OCI-LY7 (cell line): ENCODE measurements around the gene CDK19. TPM values are rescaled to one million over a fixed set of nuclear protein-coding genes. Genes with fewer than 3 reads are reported as not detected.

Source experiments
- Bru-seq: library from RNA; stranded (reverse); fragments of 400-500 nt; gene quantifications from one replicate; lab custom pipeline; 2021; lab: Mats Ljungman, UMichigan
- BruChase-seq, 2 experiments: library from RNA; stranded (reverse); fragments of 400-500 nt; gene quantifications; one replicate each; lab custom pipeline; 2021; lab: Mats Ljungman, UMichigan
- BruUV-seq: library from RNA; stranded (reverse); fragments of 400-500 nt; replicated peaks from 2 replicates; lab custom pipeline; 2021; lab: Mats Ljungman, UMichigan
- CTCF ChIA-PET: fragments of 300-600 bp; sonication (Branson Sonifier 250); formaldehyde crosslinking; loops from one replicate; lab custom pipeline; 2022; ENCODE audit warnings: antibody characterized with exemption; ENCODE audit not compliant: unreplicated experiment; lab: Charles Lee
- POLR2A ChIA-PET: fragments of 300-600 bp; sonication (Branson Sonifier 250); formaldehyde crosslinking; loops from one replicate; lab custom pipeline; 2022; ENCODE audit warnings: antibody characterized with exemption; lab: Charles Lee
- DNase-seq: peaks from one replicate; pipeline ENCODE4 v3.0.0-alpha.2; 2015; ENCODE audit warnings: low spot score
- H2AFZ ChIP-seq: fragments of 200-600 bp; sonication (generic), shearing (Covaris generic); 2 replicates; pipeline ENCODE4 v1.6.1; 2014; ENCODE audit warnings: mild to moderate bottlenecking, antibody characterized with exemption, low read length, moderate library complexity
- H3K27ac ChIP-seq: fragments of 200-600 bp; sonication (generic); 2 replicates; pipeline ENCODE4 v1.5.1; 2014; ENCODE audit warnings: mixed run types, low read depth, mild to moderate bottlenecking, moderate library complexity, low read length, inconsistent platforms; ENCODE audit not compliant: poor library complexity, severe bottlenecking
- H3K36me3 ChIP-seq: fragments of 200-600 bp; sonication (generic); 2 replicates; pipeline ENCODE4 v1.6.1; 2014; ENCODE audit warnings: mild to moderate bottlenecking, antibody characterized with exemption, low read length, moderate library complexity, mixed read lengths; ENCODE audit not compliant: insufficient read depth
- H3K4me1 ChIP-seq: fragments of 200-600 bp; sonication (generic); 2 replicates; pipeline ENCODE4 v1.5.1; 2014; ENCODE audit warnings: mild to moderate bottlenecking, low read length; ENCODE audit not compliant: insufficient read depth, poor library complexity, severe bottlenecking
- H3K4me2 ChIP-seq: fragments of 200-600 bp; sonication (generic); 2 replicates; pipeline ENCODE4 v1.6.1; 2014; ENCODE audit warnings: mild to moderate bottlenecking, low read length
- H3K4me3 ChIP-seq: fragments of 200-600 bp; sonication (generic); 2 replicates; pipeline ENCODE4 v1.5.1; 2014; ENCODE audit warnings: mild to moderate bottlenecking, low read depth, low read length; ENCODE audit not compliant: poor library complexity, severe bottlenecking
- H3K79me2 ChIP-seq: fragments of 200-600 bp; sonication (generic); 2 replicates; pipeline ENCODE4 v1.6.1; 2016; ENCODE audit warnings: low read depth, mild to moderate bottlenecking, low read length, moderate library complexity, mixed read lengths; ENCODE audit not compliant: insufficient read depth
- H3K9me2 ChIP-seq: fragments of 200-600 bp; sonication (generic); 2 replicates; pipeline ENCODE4 v1.6.1; 2016; ENCODE audit warnings: mild to moderate bottlenecking, low read length, mixed read lengths; ENCODE audit not compliant: insufficient read depth
- H3K9me3 ChIP-seq: fragments of 200-600 bp; sonication (generic); 2 replicates; pipeline ENCODE4 v1.6.1; 2014; ENCODE audit warnings: mild to moderate bottlenecking, mixed run types, low read length, mixed read lengths
- H4K20me1 ChIP-seq: fragments of 200-600 bp; sonication (generic); 2 replicates; pipeline ENCODE4 v1.6.1; 2014; ENCODE audit warnings: mild to moderate bottlenecking, antibody characterized with exemption, low read length, moderate library complexity, mixed read lengths; ENCODE audit not compliant: insufficient read depth
- EZH2phosphoT487 ChIP-seq: fragments of 200-600 bp; sonication (generic); IDR thresholded peaks from 2 replicates; pipeline ENCODE4 v1.6.1; 2018; ENCODE audit warnings: low read depth, borderline replicate concordance, mild to moderate bottlenecking, mixed run types, antibody characterized with exemption, low read length, moderate library complexity, mixed read lengths
- intact Hi-C: fragments of 100-400 bp; cut with micrococcal nuclease; formaldehyde crosslinking; loops from one replicate; pipeline ENCODE4 v1.10.0; 2022; ENCODE audit not compliant: unreplicated experiment
- long read RNA-seq: library from polyadenylated mRNA; stranded (forward); transcript quantifications from one replicate; pipeline ENCODE4 v2.0.0, GENCODE V29; 2022
- total RNA-seq, 2 experiments: library from RNA; depleted of rRNA in 1 of 2; stranded (reverse); fragments of >200 nt in 1 of 2; shearing (Covaris generic) in 1 of 2; gene quantifications; 2 replicates each; pipeline ENCODE4 v1.2.3, GENCODE V29; 2014 to 2022
- TF ChIP-seq, protein P1 (sequence below): fragments of 200-600 bp; sonication (generic); conservative IDR thresholded peaks from 2 replicates; pipeline ENCODE4 v1.5.1; 2014; ENCODE audit warnings: mild to moderate bottlenecking, antibody characterized with exemption, low read length, moderate library complexity, mixed read lengths

CDK19 gene
- total RNA-seq (2014; rRNA removed; shearing (Covaris generic)): 15.4 and 16.3 TPM in 2 replicates
- total RNA-seq (2022): 35.6 and 40.8 TPM in 2 replicates
- Bru-seq, nascent RNA: percentile 80 among the genes with signal in this experiment
- percentile 86 among the genes with signal in this experiment for BruChase-seq, experiment 1, labeled RNA remaining after a 6-hour chase
- BruChase-seq, experiment 2, labeled RNA remaining after a 2-hour chase: percentile 78 among the genes with signal in this experiment
- long read RNA-seq, full-length matches to known transcripts: 3 of 17 reads
- long read RNA-seq, partial matches to known transcripts: 3 of 17 reads
- long read RNA-seq, other reads (novel, unspliced or antisense): 11 of 17 reads

DNA sequence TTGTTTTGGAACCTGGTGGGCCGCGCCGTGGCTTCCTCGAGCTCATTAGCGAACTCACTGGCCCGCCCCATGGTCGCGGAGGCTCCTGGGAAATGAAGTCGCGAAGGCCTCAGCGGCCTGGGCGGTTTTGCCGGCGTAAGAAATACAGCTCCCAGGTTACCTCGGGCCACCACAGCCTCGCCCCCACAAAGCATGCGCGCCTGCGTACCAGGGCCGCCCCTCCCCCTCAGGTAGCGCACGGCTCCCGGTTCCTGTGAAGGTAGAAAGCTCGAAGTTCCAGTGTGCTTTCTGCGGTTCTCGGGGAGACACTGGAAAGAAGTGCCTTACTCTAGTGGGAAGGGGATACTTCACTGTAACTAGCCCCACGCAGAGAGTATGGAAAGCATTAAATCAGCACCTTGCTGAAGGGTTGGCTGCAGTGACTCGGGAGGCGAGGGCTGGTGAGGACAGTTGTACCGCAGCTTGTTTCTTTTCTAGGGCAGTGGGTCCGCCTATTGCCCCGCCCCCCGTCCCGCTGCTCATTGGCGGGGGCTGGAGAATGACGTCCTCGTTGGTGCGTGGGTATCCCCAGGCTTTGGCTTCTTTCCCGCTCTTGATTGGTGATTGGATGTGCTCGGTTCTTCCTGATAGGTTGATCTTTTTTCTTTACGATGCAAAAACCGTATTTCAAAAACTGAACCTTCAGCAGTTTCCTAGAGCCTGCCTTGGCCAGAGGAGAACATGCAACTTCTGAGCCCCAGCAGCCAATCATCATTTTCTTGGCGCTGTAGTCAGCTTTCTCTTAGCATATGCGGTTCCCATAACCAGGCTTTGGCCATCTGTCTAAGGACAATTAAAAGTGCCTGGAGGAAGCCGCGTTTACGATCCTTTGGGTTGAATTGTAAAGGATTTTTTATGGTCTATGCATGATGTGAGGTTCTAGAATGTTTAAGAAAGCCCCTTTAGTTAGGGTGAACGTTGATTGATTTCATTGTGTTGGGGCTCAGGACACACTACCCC, at the start of gene CDK19:
Gene CDK19, minus strand, starts transcription at position 59 of the 999 bp plus-strand sequence. CDS start 333 bp downstream, outside the sequence.
- Histone ChIP-seq H3K4me2 (peak within 1 kb of the TSS; percentile 97), H3K4me3 (peak within 1 kb of the TSS; percentile 78), H3K4me1 (peaks cover 39% of the 10 kb centered on the region), H3K27ac (peak within 1 kb of the TSS; percentile 87), H3K9me2 (no peaks in the 10 kb centered on the region), H3K36me3 (no peaks in the 10 kb centered on the region), H3K9me3 (no peaks in the 10 kb centered on the region), H3K79me2 (peaks cover 50% of the 10 kb centered on the region), H4K20me1 (peaks cover 13% of the 10 kb centered on the region; the same call in 1 of the 2 replicates), H2AFZ (peak within 1 kb of the TSS; percentile 92)
- POLR2A ChIA-PET: interaction anchor here (0.6 to 4.9 kb wide), 30 partner anchors 8 to 1780 kb away, joined by 3 to 69 read pairs (median 4); partner anchors contain the start of genes AMD1 and GTF3C6
- CTCF ChIA-PET: interaction anchor here (0.6 to 0.9 kb wide), 3 partner anchors 12 to 168 kb away, joined by 3 to 5 read pairs (median 3); no protein-coding TSS in a partner anchor
- intact Hi-C loops: loop anchor here (1.0 to 10.0 kb wide), 5 partner anchors 59 to 669 kb away; partner anchors contain the start of genes AMD1, GTF3C6, REV3L and RPF2
- TF ChIP-seq EZH2phosphoT487: no peak
- TF ChIP-seq, protein P1, sequence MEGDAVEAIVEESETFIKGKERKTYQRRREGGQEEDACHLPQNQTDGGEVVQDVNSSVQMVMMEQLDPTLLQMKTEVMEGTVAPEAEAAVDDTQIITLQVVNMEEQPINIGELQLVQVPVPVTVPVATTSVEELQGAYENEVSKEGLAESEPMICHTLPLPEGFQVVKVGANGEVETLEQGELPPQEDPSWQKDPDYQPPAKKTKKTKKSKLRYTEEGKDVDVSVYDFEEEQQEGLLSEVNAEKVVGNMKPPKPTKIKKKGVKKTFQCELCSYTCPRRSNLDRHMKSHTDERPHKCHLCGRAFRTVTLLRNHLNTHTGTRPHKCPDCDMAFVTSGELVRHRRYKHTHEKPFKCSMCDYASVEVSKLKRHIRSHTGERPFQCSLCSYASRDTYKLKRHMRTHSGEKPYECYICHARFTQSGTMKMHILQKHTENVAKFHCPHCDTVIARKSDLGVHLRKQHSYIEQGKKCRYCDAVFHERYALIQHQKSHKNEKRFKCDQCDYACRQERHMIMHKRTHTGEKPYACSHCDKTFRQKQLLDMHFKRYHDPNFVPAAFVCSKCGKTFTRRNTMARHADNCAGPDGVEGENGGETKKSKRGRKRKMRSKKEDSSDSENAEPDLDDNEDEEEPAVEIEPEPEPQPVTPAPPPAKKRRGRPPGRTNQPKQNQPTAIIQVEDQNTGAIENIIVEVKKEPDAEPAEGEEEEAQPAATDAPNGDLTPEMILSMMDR: no peak; the same call in 1 of the 2 replicates
- DNase-seq: peak; percentile 99
- no TSS peak for BruUV-seq

DNA sequence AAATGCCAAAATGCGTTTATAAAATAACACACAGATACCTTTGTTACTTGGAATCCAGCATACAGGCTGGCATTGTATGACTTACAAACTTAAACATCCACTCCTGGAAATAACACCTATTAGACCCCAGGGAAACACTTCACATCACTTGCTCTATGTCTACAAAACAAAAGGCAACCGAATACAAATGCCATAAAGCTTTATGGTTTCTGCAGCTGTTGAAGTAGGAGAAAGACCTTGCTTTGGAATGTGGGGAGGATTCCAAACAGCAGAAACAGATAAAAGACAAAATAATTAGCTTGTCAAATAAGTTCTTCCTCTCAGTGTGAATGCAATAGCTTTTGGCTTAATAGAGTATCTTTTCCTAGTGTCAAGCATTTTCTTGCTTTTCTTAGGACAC, 49.6 kb upstream of the CDK19 start:
- POLR2A ChIA-PET: interaction anchor here (0.6 to 1.6 kb wide), 5 partner anchors 9 to 221 kb away, joined by 3 to 5 read pairs (median 4); partner anchors contain the start of gene AMD1
- Histone ChIP-seq H4K20me1 (no peaks in the 10 kb centered on the region), H3K4me3 (no peak overlapping the region), H3K9me2 (no peaks in the 10 kb centered on the region), H2AFZ (no peak overlapping the region), H3K4me2 (no peak overlapping the region), H3K27ac (no peak overlapping the region), H3K79me2 (no peaks in the 10 kb centered on the region), H3K9me3 (no peaks in the 10 kb centered on the region), H3K36me3 (no peaks in the 10 kb centered on the region), H3K4me1 (no peaks in the 10 kb centered on the region)
- no peak for DNase-seq
- TF ChIP-seq EZH2phosphoT487: no peak
- TF ChIP-seq, protein P1: no peak
- no TSS peak for BruUV-seq
- intact Hi-C loops: no loop called here
- CTCF ChIA-PET: no interaction called here
